Cardiac septum (tissue), 1 donor: ENCODE results near the gene DNAH10. TPM values are rescaled to one million over a fixed set of nuclear protein-coding genes. Genes with fewer than 3 reads are reported as not detected.

Experiments
- DNase-seq: peaks from one replicate; pipeline ENCODE4 v3.0.0-alpha.2; 2020; ENCODE audit warnings: low spot score
- intact Hi-C: fragments of 100-400 bp; cut with DNase I; formaldehyde crosslinking; loops from one replicate; pipeline ENCODE4 v1.14.0; 2022
- long read RNA-seq: library from polyadenylated mRNA; unstranded; transcript quantifications from one replicate; pipeline ENCODE4 v2.0.0, GENCODE V29; 2021
- total RNA-seq: library from RNA; stranded (reverse); fragmentation: NEBNext Ultra II Directional; extraction: Animal tissue kit (Norgen Biotek cat#: 25700); gene quantifications from one replicate; pipeline ENCODE4 v1.2.1, GENCODE V29; 2021
- donor health status: DM: no; HTN: no; CAD: no.

The DNAH10 gene
- total RNA-seq = 0.73 TPM
- long read RNA-seq, partial matches to known transcripts = 0 of 1 reads
- long read RNA-seq, other reads (novel, unspliced or antisense) = 1 of 1 reads

DNA sequence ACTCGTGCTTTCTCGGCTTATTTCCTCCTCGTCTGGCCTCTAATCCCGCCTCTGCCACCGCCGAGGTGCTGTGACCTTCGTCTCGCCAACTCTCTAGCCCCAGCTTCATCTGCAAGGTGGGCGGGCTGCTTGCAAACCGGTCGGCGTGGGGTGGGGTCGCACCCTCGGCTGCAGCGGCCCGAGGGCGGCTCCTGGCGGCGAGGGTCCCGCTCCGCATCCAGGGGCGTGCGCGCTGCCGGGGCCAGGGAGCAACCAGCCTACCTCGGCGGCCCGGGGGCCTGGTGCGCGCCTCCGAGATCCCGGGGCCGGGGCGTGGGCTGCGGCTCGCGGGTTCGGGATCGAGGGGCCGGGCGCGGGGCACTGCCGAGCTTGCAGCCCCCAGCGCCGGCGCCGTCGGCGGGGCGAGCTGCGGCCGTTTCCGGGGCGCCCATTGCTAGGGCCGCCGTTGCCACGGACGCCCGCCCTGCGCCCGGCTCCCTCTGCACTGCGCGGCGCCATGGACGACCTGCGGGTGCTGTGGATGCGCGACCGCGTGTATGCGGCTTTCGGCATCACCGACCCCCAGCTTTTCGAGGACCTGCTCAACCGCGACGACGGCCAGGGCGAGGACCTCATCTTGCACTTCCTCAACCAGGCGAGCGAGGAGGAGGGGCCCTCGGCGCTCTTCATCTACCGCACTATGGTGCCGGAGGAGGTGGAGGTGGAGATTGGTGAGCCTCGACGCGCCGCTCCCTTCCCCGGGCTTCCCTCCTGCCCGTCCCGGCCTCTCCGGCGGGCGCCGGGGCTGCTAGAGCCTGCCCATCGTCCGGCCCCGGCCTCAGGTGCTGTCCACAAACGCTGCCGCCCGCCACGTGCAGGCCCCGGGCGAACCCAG lies at the start of gene DNAH10:
Gene DNAH10 (plus strand): TSS at position 461 of the 874 bp plus-strand sequence. CDS start 36 bp downstream, at position 497.
- intact Hi-C loops = no loop called here
- DNase-seq = no peak

GRCh38 chr12:123712780-123713319 lies 49.3 kb upstream of the DNAH10 start:
- DNase-seq = no peak

DNA sequence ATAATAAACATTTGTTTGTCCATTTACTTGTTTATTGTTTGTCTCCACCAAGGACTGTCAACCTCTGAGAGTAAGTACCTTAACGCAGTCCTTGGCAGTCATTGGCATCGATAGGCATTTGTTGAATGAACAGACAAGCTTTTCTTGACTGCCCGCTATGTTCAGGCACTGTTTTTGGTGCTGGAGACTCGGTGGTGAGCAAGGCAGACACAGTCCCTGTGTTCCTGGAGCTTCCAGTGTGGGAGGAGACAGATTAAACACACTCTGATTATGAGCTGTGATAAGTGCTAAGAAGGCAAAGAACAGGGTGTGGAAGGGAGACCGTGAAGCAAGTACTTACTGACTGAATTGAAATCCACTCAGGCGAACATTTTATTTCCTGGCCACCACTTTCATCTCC lies 48.7 kb upstream of the DNAH10 start:
- no peak for DNase-seq
- intact Hi-C loops = loop anchor here (5.0 to 10.0 kb wide), 2 partner anchors 79 to 259 kb away; partner anchors contain the start of genes CCDC92, EIF2B1, GTF2H3 and ZNF664

More at GRCh38 chr12:123712780-123713319, 49.3 kb upstream of the DNAH10 start:
- intact Hi-C loops = loop anchor here (5.0 to 10.0 kb wide), 2 partner anchors 78 to 259 kb away; partner anchors contain the start of genes CCDC92, EIF2B1, GTF2H3 and ZNF664

- DNase-seq = no peak
- intact Hi-C loops = loop anchor here (5.0 to 10.0 kb wide), 2 partner anchors 79 to 258 kb away; partner anchors contain the start of genes CCDC92, EIF2B1, GTF2H3 and ZNF664
Observed at GRCh38 chr12:123713823-123714585, 48.1 kb upstream of the DNAH10 start.

GRCh38 chr12:123715195-123715594 lies 46.9 kb upstream of the DNAH10 start:
- DNase-seq = no peak

GRCh38 chr12:123717350-123717749 lies 44.8 kb upstream of the DNAH10 start:
- intact Hi-C loops = loop anchor here (10.0 kb wide), 1 partner anchor 83 kb away; the partner anchor contains the start of genes EIF2B1 and GTF2H3
- no peak for DNase-seq

More at GRCh38 chr12:123715195-123715594, 46.9 kb upstream of the DNAH10 start:
- intact Hi-C loops = loop anchor here (10.0 kb wide), 1 partner anchor 80 kb away; the partner anchor contains the start of genes EIF2B1 and GTF2H3

GRCh38 chr12:123720141-123720814 lies 41.8 kb upstream of the DNAH10 start:
- intact Hi-C loops = no loop called here
- DNase-seq = no peak

- intact Hi-C loops = no loop called here
- DNase-seq = no peak
Observed at GRCh38 chr12:123721245-123721644, 40.9 kb upstream of the DNAH10 start.

DNA sequence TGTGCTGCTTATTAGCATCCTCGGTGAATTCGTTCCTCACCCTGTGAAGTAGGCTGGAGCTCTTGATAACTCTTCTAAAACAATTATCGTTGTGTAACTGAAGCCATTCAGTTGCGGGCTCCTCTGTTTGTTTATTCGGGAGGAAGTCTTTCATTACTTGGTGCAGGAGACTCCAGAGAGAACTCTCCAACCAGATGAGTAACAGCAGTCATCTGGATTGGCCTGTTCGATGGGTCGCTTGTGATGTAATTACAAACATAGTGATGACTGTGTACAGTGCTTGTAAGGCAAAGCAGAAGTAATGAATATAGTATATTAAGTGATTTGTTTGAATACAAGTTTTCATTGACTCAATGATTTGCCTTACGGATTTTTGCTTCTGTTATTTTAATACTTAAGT lies 39.1 kb upstream of the DNAH10 start:
- DNase-seq = no peak
- intact Hi-C loops = no loop called here

GRCh38 chr12:123723765-123724164 lies 38.3 kb upstream of the DNAH10 start:
- intact Hi-C loops = no loop called here
- DNase-seq = no peak

DNA sequence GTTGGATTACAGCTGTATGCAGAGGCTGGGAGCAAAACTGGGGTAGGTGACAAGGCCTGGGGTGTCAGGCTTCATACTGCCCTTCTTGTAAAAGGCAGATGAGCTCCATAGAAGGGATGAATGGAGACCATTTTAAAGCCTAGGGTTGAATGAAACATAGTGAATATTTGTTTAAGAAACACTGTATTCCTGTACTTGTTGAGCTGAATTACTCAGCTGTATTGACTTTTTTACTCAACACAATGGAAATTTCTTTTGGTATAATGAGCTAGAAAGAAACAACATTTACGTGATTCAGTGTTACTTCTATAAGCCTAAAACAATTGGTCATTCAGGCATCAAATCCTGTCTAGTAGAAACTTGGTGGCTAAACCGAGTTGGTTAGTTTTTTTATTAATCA lies 35.9 kb upstream of the DNAH10 start:
- no peak for DNase-seq
- intact Hi-C loops = no loop called here

DNA sequence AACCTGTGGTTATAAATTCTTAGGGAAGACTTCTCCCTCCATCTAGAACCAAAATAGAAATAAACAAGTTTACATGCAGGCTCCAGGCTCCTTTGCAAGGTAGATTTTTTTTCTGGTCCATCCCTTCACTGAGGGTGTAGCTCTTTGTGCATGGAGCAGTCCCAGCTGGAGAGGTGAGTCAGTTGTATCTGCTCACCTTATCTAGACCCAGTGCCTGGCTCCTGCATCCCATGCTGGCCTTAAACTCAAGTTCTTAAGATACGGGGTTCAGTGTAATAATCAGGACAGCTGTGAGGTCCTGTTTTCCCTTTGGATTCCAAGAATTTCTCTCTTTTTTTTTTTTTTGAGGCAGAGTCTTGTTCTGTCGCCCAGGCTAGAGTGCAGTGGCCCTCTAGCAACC lies 35.1 kb upstream of the DNAH10 start:
- intact Hi-C loops = no loop called here
- no peak for DNase-seq

- no peak for DNase-seq
- intact Hi-C loops = no loop called here
Observed at GRCh38 chr12:123727878-123728277, 34.2 kb upstream of the DNAH10 start.

GRCh38 chr12:123731596-123731995 lies 30.5 kb upstream of the DNAH10 start:
- intact Hi-C loops = no loop called here
- no peak for DNase-seq

DNA sequence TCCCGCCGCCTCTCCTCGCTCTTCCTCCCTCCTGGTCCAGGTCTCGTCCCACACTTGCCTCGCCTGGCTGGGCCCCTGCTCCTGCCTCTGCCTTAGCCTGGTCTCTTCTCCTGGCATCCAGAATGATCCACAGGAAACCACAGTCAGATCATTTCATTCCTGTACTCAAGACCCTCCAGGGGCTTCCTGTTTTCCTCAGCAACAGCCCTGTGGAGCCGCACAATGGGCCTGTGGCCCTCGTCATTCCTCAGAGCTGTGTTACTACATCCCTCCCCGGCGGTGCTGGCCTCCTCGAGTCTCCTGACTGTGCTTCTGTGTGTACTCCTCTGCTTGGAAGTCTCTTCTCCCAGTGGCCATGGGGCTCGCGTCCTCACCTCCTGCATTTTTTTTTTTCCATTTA lies 29.9 kb upstream of the DNAH10 start:
- intact Hi-C loops = no loop called here
- DNase-seq = no peak

DNA sequence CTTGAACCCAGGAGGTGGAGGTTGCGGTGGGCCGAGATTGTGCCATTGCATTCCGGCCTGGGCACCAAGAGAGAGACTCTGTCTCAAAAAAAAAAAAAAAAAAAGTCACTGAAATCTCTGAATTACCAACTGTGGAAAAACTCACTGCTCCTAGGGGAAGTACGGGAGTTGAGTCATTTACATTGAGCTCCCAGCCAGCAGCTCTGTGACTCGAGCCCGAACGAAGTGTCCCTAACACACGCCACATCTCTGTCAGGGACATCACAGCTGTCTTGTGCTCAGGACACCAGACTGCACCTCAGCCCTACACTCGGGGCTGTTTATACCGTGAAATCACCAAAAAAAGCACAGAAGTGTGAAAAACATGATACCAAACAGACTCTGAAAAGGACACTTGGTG lies 28.9 kb upstream of the DNAH10 start:
- no peak for DNase-seq
- intact Hi-C loops = no loop called here

DNA sequence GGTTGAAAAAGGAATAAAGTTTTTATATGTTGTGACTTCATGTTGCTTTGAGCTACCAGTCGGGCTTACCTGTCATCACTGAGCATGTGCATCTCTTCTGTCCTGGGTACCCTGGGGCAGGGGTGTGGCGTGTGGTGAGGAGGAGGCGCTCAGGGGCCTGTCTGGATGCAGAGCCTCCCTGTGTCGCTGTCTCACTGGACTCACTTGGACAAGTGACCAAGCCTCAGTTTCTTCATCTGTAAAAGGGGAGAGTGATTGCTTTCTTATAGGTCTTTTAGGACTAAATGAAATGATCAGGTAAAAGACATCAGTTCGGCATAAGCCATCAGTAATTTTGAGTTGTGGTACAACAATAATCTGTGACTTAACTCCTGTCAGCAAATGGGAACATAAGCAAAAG lies 27.8 kb upstream of the DNAH10 start:
- DNase-seq = no peak
- intact Hi-C loops = no loop called here

- DNase-seq = no peak
- intact Hi-C loops = no loop called here
Observed at GRCh38 chr12:123741937-123742572, 20.0 kb upstream of the DNAH10 start.

GRCh38 chr12:123743002-123743401 lies 19.1 kb upstream of the DNAH10 start:
- no peak for DNase-seq
- intact Hi-C loops = no loop called here
